EL (cell line): Measurements from ENCODE around the gene TRAPPC2L.

Experiments
- DNase-seq: peaks from one replicate; pipeline ENCODE4 v3.0.0-alpha.2; 2016

TRAPPC2L gene, protein sequence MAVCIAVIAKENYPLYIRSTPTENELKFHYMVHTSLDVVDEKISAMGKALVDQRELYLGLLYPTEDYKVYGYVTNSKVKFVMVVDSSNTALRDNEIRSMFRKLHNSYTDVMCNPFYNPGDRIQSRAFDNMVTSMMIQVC

DNA sequence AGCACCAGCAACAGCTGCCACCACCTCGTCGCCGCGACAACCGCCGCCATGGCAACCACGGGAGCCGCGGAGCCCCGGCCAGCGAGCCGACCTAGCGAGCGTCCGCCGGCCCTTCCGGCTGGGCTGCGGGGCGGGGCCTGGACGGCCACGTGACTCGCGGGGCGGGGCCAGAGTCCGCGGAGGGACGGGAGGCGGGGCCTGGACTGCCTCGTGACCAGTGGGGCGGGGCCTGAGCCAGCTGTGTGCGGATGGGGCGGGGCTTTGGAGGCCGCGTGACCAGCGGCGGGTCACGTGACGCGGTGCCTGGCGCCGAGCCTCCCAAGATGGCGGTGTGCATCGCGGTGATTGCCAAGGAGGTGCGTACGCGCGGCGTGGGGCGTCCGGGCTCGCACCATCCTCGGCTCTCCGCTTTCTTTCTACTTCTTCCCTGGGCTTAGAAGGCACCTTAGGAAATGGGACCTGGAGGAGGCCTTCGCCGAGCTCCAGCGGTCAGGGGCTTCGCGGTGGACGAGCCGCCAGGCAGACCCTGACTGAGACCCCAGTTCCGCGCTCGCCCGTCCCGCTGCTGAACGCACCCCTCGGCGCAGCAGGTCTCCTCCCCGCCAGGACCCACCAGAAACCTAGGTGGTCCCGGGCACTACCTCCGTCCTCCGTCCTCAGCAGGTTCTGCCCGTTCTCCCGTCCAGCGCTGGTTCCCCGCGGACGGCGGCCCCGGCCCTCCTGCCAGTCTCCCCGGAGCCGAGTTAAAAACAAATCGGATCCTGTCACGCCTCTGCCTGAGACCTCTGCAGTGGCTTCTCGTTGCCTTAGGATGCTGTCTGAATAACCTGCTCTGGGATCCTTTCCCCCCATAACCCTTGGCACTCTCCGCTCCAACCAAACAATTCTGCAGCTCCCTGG is at the start of gene TRAPPC2L, which contains the start of gene GALNS:
Gene TRAPPC2L, plus strand, starts transcription at position 300 of the 900 bp plus-strand sequence. Its CDS starts 24 bp downstream, at position 324.
Gene GALNS, minus strand, starts transcription at position 120 of the 900 bp plus-strand sequence. Its CDS starts 70 bp downstream, at position 50.
- DNase-seq, result peak; percentile 93

- DNase-seq, result no peak
These were observed 49.7 kb upstream of the TRAPPC2L start for GRCh38 chr16:88807142-88807625.

GRCh38 chr16:88807626-88808453 is 49.1 kb upstream of the TRAPPC2L start:
- no peak for DNase-seq

- peak; percentile 54 for DNase-seq
These were observed 47.8 kb upstream of the TRAPPC2L start for GRCh38 chr16:88809068-88809675.

GRCh38 chr16:88809676-88810165 is 47.2 kb upstream of the TRAPPC2L start:
- DNase-seq, result no peak

DNA sequence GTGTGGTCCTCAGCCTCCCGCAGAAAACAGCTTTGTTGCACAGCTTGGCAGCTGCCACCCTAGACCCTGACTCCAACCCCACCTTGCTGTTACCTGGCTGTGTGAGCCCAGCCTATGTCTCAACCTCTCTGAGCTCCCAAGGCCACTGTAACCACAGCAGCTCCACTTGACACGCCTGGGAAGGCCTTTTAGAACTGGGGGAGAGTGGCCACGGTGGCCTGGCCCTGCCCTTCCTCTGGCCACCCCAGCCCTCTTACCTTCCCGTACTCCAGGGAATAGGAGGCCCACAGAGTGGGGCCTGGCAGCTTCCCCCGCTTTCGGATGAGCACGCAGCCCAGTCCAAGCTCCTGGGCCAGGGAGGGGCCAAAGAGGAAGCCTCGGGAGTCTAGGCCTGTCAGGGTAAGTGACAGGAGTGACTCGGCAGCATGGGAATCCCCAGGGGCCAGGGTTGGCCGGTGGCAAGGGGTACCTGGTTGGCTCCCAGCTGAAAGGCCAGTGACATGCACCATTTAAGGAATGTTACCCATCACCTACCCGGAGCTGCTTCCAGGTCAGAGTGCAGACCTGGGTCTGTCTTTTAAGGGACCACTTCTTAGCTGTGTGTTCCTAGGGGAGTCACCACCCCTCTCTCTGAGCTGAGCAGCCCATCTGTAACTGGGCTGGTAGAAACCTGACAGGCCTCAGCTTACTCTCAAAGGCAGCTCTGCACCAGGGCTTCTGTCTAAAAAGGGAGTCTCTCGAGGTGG is 46.6 kb upstream of the TRAPPC2L start:
- DNase-seq, result peak; percentile 43

DNA sequence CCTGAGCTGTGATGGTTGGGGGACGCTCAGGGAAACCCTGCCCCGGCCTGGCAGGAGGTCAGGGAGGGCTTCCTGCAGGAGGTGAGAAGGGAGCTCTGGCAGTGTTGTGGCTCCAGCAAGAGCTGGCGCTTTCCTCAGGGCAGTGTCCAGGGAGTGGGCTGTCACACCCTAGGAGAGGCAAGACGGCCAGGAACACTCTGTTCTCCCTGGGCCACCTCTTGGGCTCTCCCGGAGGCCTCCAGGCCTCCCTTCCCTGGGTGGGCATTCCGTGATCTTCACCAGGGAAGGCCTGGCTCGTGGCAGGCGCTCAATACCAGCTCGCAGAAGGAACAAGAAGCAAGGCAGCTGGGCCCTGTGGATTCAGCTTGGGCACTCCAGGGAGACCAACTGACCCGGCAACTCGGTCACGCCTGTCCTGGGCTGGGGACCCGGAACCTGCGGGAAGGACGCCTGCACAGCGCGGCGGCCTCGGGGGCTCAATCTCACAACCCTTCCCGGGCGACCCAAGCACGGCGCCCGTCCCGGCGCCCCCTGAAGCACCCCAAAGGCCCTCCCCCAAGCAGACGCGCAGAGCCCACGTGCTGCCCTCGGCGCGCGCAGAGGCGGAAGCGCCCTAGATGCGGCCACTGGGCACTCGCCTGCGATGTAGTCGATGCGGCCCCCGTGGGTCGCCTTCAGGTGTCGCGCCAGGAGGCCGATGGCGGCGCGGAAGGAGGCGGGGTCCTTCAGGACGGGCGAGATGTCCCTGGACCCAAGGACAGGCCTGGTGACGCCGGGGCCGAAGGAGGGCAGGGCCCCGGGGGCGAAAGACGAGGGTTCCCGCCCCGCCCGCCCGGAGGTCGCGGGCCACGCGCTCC is 45.8 kb upstream of the TRAPPC2L start:
- DNase-seq, result peak; percentile 80

- peak; percentile 94 for DNase-seq
These were observed 45.0 kb upstream of the TRAPPC2L start, which contains the start of gene APRT for GRCh38 chr16:88811769-88812512. TSS of gene APRT (minus strand) at chr16:88811928. CDS start at chr16:88811899, 29 bp downstream.

DNA sequence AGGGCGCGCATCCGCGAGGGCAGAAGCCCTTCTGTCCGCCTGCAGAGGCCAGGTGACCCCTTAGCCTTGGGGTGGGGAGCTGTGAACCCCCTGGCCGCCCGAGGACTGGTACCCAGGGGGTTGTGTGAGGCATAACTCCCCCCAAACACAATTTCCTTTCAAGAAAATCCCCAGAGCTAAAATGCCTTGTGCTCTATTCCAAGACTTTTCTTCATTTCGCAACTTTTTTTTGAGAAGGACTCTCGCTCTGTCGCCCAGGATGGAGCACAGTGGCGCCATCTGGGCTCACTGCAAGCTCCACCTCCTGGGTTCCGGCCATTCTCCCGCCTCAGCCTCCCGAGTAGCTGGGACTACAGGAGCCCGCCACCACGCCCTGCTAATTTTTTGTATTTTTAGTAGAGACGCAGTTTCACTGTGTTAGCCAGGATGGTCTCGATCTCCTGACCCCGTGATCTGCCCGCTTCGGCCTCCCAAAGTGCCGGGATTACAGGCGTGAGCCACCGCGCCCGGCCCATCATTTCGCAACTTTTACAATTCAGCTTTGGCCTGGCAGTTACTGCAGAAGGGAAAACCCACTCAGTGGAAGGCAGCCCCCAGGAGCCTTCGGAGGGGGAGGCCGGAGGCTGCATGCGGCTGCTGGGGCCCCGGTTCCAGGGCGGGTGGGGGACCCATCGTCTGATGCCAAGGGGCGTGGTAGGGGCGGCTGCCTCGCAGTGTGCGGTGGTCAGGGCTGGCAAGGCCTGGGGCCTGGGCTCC is 44.2 kb upstream of the TRAPPC2L start:
- DNase-seq, result peak; percentile 63

DNA sequence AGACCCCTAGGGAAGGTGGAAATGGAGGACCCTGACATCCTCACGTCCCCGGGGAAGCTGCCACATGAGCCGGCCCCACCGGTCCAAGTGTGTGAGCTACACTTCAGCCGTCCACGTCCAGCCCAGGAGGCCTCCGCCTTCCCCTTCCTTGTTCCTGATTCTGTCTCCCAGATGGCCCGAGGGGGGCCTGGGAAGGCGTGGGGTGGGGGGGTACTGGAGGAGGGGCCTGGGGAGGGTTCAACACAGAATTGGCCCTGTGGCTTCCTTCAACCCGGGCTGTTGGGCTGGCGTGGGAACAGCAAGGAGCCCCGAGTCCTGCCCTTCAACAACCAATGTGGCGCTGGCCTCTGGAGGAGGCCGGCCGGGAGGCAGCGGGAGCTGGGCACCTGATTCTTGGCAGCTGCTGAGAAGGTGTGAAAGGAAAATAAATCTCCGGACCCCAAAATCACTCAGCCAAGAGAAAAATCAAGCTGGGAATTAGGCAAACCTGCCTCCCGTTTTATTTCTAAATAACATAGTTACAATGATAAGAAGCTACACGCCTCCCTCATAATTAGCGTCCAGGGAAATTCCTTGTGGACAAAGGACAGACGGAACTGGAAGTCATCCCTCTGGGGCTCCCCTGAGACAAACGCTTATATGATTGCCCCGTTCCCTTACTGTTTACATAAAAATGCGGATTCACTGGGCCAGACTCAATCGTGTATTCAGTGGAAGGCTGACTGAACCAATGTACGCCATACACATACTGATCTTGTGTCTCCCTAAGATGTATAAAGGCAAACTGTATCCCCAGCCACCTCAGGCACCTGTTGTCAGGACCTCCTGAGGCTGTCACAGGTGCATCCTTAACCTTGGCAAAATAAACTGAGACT is 43.4 kb upstream of the TRAPPC2L start:
- DNase-seq, result no peak

GRCh38 chr16:88814144-88814502 is 42.8 kb upstream of the TRAPPC2L start:
- DNase-seq, result no peak

- no peak for DNase-seq
These were observed 41.7 kb upstream of the TRAPPC2L start for GRCh38 chr16:88815227-88815626.

GRCh38 chr16:88815901-88816589 is 40.9 kb upstream of the TRAPPC2L start:
- DNase-seq, result no peak

GRCh38 chr16:88816736-88817535 is 40.0 kb upstream of the TRAPPC2L start:
- DNase-seq, result no peak

DNA sequence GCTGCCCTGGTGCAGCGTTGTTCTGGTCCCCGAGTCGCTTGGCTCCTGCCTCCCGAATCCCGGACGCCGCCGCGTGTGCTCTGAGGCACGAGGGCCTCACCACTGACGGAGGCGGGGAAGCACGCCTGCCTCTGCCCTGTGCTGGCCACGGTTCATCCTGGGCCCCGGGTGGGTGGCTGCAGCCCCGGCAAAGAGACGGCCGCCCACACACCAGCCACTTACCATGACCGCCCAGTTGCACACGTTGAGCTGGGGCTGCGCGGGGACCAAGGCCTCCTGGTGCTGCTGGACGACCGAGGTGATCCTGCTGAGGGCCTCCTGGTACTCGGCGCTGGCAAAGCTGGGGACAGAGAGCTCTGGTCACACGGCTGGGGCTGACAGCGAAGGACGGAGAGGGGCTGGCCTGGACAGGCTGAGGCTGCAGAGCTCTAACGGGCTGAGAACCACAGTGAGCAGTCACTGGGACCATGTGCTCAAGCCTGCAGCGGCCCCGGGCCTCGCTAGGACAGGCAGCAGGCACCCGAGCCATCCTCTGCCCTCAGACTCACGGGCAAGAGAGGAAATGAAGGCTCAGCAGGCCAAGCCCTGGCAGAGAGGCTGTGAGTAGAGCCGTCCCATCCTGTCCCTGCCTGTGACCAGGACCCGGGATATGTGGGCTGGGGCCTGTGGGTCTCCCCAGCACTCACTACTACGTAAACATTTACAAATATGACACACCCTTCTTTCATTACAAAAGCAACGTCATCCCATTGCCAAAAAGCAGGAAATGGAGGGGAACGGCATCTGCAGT is 38.9 kb upstream of the TRAPPC2L start:
- no peak for DNase-seq

DNA sequence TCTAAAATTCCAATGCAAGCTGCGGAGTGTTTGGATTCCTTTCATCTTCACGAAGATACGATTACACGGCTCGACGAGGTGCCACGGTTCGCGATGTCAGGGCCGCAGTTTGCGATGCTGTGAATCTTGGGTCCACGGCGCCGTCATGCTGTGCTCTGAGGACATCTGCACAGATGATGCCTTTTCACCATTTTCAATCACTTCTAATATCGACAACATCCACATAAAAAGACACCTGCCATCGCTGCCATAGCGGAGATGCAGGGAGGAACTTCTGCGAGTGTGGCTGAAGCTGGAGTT is 38.4 kb upstream of the TRAPPC2L start:
- no peak for DNase-seq
